Peyer's patch (tissue), 4 donors: Measurements from ENCODE around the gene PAAF1.

Experiments used
- POLR2A ChIP-seq, 2 donors: fragments of 450-650 bp; IDR thresholded peaks; one replicate each; pipeline ENCODE4 v1.5.1; 2017; ENCODE audit warnings: antibody characterized with exemption in 2 of 2, mild to moderate bottlenecking in 2 of 2, moderate library complexity in 2 of 2
- TF ChIP-seq, protein P1 (sequence below), 6 experiments: fragments of 450-650 bp in 4 of 6; fragments of 200-600 bp in 2 of 6; sonication (generic) in 1 of 6; IDR thresholded peaks; one replicate each; pipeline ENCODE4 v1.5.1; 2017 to 2019; ENCODE audit warnings: antibody characterized with exemption in 6 of 6, mild to moderate bottlenecking in 3 of 6, moderate library complexity in 1 of 6

DNA sequence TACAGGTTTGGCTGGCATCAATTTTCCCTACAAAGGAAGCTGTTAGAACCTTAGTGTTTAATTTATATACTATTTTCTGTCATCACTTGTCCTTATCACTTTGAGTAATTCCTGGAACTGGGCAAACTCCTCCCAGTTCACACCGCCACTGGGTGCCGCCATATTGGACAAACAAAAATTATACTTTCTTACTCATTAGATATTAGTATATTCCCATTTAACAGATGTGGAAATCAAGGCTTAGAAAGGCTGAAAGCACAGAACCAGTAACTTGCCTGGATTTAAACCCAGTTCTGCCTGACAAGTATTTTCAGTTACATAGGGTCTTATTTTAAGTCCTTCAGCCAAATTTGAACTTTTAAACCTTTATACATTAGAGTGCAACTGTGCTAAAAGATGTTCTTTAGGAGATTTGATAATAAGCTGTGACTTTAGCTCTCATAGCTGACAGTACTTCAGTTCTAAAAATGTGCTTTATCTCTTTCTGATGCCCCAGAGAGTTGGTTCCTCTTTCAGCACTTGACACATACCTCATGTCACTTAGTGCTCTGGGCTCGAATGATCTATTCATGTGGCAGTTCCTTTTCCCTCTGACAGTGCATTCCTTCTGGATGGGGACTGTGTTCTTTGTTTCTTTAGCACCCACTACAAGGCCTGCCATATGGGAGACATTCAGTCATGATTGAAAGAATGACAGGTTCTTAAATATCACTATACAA, 25.6 kb upstream of the PAAF1 start:
- TF ChIP-seq, protein P1, sequence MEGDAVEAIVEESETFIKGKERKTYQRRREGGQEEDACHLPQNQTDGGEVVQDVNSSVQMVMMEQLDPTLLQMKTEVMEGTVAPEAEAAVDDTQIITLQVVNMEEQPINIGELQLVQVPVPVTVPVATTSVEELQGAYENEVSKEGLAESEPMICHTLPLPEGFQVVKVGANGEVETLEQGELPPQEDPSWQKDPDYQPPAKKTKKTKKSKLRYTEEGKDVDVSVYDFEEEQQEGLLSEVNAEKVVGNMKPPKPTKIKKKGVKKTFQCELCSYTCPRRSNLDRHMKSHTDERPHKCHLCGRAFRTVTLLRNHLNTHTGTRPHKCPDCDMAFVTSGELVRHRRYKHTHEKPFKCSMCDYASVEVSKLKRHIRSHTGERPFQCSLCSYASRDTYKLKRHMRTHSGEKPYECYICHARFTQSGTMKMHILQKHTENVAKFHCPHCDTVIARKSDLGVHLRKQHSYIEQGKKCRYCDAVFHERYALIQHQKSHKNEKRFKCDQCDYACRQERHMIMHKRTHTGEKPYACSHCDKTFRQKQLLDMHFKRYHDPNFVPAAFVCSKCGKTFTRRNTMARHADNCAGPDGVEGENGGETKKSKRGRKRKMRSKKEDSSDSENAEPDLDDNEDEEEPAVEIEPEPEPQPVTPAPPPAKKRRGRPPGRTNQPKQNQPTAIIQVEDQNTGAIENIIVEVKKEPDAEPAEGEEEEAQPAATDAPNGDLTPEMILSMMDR (IDR thresholded peaks at IDR 0.05), result no peak
- TF ChIP-seq POLR2A (IDR thresholded peaks at IDR 0.05), result no peak
